IPS DF 19.7 (cell line): Measurements from ENCODE around the gene SCAF4.
"Not testable (repeated sequence)": the region's sequence is repeated elsewhere in the genome, so short reads cannot be mapped to it uniquely, and the experiment has no call there.

Experiments
- DNase-seq: peaks from one replicate; pipeline ENCODE4 v3.0.0-alpha.2; 2013; ENCODE audit warnings: low read depth, low spot score

Gene SCAF4

DNA sequence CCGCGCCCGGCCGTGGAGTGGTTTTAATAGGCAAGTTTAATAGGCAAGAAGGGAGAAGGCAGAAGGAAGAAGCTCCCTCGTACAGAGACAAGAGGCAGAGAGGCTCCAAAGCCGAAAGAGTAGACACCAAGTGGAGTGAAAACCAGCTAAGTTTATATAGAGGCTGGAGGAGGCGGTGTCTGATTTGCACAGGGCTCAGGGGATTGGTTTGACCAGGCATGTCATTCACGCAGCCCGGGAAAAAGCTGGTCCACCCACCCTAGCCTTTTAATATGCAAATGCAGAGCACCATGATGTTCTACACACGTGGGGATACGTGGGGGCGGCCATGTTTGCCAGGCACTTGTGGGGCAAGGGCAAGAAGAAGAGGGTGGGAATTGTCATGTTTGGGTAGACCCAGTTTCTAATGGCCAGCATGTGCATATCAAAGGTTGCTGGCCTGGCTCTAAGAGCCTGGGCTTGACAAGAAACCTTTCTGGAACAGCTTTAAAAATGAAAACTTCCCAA is 90.4 kb downstream of the SCAF4 start:
- DNase-seq: no peak

- DNase-seq: no peak
These were observed 95.0 kb downstream of the SCAF4 start for GRCh38 chr21:31636874-31637273.

DNA sequence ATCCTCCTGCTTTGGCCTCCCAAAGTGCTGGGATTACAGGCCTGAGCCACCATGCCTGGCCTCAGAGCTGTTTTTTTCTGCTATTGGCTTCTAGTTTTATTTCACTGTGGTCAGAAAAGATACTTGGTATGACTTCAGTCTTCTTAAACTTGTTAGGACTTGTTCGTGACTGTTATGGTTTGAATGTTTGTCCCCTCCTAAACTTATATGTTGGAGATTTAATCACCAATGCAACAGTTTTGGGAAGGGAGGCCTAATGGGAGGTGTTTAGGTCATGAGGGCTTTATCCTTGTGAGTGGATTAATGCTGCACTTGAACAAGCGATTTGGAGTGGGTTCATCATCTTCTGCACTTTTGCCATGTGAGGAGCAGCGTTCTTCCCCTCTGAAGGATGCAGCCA is 96.9 kb downstream of the SCAF4 start:
- DNase-seq: no peak

DNA sequence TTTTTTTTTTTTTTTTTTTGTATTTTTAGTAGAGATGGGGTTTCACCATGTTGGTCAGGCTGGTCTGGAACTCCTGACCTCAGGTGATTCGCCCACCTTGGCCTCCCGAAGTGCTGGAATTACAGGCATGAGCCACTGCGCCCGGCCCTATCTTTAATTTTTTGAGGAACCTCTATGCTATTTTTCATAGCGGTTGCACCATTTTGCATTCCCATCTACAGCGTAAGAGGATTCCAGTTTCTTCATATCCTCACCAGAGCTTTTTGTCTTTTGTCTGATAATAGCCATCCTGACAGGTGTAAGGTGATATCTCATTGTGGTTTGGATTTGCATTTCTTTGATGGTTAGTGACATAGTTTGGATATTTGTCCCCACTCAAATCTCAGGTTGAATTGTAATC is 100.0 kb downstream of the SCAF4 start:
- not testable (repeated sequence) for DNase-seq

DNA sequence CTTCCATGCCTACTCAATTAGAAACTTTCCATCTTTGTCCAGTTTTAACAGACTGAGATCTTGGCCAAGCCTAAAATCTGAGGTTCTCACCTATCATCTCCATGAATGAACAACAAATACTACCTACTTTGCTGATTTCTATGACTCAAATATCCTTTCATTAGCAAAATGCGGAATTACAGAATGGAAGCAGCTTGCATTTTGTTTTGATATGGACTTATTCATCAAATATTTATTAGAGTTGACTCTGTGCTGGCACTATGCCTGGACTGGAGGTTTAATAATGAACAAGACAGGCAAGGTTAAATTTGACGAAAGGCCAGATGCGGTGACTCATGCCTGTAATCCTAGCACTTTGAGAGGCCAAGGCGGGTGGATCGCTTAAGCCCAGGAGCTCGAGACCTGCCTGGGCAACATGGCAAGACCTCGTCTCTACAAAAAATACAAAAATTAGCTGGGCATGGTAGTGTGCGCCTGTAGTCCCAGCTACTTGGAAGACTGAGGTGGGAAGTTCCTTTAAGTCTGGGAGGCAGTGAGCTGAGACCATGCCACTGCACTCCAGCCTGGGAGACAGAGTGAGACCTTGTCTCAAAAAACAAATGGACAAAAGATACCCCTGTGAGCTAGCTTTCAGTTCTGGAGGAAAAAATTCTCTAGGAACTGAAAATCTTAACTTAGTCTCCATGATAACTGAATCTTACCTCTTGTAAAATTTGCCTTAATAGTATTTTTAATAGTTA is 101.8 kb downstream of the SCAF4 start:
- no peak for DNase-seq

DNA sequence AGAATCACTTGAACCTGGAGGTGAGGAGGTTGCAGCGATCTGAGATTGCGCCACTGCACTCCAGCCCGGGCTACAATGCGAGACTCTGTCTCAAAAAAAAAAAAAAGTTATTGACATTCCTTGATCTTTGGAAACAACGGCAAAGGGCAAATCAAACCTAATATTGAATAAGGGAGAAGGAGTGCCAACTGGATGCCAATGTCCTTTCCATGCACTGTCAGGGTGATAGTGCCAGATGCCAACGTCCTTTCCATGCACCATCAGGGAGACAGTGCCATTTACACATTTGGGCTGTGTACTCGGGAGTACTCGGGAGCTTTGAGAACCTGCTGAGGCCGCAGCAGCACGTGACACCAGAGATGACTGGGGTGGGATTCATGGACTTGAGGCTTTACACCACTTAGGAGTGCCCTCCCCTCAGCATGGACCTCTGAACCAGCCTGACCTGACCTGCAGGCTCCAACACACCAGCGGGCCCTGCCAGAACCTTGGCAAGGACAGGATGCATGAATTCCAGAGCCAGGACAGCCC is 106.9 kb downstream of the SCAF4 start:
- DNase-seq: no peak

GRCh38 chr21:31624181-31624580 is 107.7 kb downstream of the SCAF4 start:
- no peak for DNase-seq

DNA sequence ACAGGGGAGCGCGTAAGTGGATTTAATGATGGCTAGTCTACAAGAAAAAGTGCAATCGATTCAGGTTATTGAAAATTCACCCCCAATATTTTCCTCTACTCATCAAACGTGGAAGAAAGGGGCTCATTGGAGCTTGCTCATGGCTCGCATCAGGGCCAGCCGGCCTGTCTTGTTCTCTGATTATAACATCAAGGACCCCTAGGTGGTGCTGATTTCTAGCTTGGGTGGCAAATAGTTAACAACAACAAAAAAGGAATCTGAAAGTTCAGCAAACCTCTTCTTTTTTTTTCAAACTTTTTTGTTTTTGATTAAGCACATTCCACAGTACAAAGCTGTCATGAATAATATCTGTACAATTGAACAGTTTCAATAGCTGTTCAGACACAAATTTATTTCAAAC is 108.3 kb downstream of the SCAF4 start:
- no peak for DNase-seq

GRCh38 chr21:31622397-31622796 is 109.5 kb downstream of the SCAF4 start:
- no peak for DNase-seq
